GM12878 (cell line): ENCODE results near the gene ZYX. TPM values are rescaled to one million over a fixed set of nuclear protein-coding genes. Genes with fewer than 3 reads are reported as not detected.
A peak's percentile ranks its signal among the peaks of the same experiment; 100 is the strongest.

ENCODE experiments used
- ATAC-seq: fragments of 200-7000 bp; cut with Tn5 transposase; 3 replicates; pipeline ENCODE4 v1.9.1; 2020; ENCODE audit warnings: mild to moderate bottlenecking, moderate library complexity
- BruUV-seq: library from RNA; stranded (reverse); fragments of 400-500 nt; replicated peaks from 2 replicates; lab custom pipeline; 2021; lab: Mats Ljungman, UMichigan
- CTCF ChIA-PET: fragments of 300-600 bp; sonication (Branson Sonifier 250); formaldehyde crosslinking; extraction: SDS; loops from one replicate; lab custom pipeline; 2021; ENCODE audit warnings: inconsistent platforms; lab: Yijun Ruan, JAX
- POLR2A ChIA-PET: fragments of 350-600 bp; formaldehyde crosslinking; extraction: SDS; loops from one replicate; lab custom pipeline; 2021; ENCODE audit warnings: inconsistent platforms; lab: Charles Lee
- RAD21 ChIA-PET: fragments of 300-600 bp; sonication (Branson Sonifier 250); formaldehyde crosslinking; loops from one replicate; lab custom pipeline; 2023; ENCODE audit warnings: antibody characterized with exemption; ENCODE audit not compliant: unreplicated experiment; lab: Charles Lee
- SMC1A ChIA-PET: fragments of 300-600 bp; sonication (Branson Sonifier 250); formaldehyde crosslinking; loops from one replicate; lab custom pipeline; 2023; ENCODE audit not compliant: unreplicated experiment, uncharacterized antibody; lab: Charles Lee
- DNase-seq: peaks from one replicate; pipeline ENCODE4 v3.0.0-alpha.2; 2011; ENCODE audit warnings: low read depth, low spot score
- FAIRE-seq: peaks from 3 replicates; lab custom pipeline; 2011; peaks lifted over from hg19 to GRCh38; lab: Jason Lieb, UNC
- H2AFZ ChIP-seq: 2 replicates; pipeline ENCODE4 v1.6.0; 2011; ENCODE audit warnings: low read depth, low read length, control low read depth; ENCODE audit not compliant: control insufficient read depth
- H3K27ac ChIP-seq: 2 replicates; pipeline ENCODE4 v1.5.1; 2011; ENCODE audit warnings: control low read depth; ENCODE audit not compliant: control insufficient read depth, insufficient read depth
- H3K27me3 ChIP-seq, 2 experiments: replicated peaks in 1 of 2; 2 replicates each; pipeline versions ENCODE4 v1.6.0 to v1.6.1; 2011; ENCODE audit warnings: low read length in 1 of 2; ENCODE audit not compliant: control insufficient read depth in 2 of 2, insufficient read depth in 2 of 2
- H3K36me3 ChIP-seq, 2 experiments: 2 replicates each; pipeline ENCODE4 v1.5.1; 2011; ENCODE audit warnings: low read length in 1 of 2; ENCODE audit not compliant: control insufficient read depth in 2 of 2, insufficient read depth in 2 of 2
- H3K4me1 ChIP-seq: 2 replicates; pipeline ENCODE4 v1.6.1; 2011; ENCODE audit warnings: mild to moderate bottlenecking, low read length, moderate library complexity, mixed read lengths; ENCODE audit not compliant: control insufficient read depth, insufficient read depth
- H3K4me2 ChIP-seq: 2 replicates; pipeline ENCODE4 v1.6.0; 2011; ENCODE audit warnings: control low read depth; ENCODE audit not compliant: control insufficient read depth, insufficient read depth
- H3K4me3 ChIP-seq: fragments of 200-600 bp; sonication (generic); 2 replicates; pipeline ENCODE4 v1.5.1; 2016
- H3K79me2 ChIP-seq: 2 replicates; pipeline ENCODE4 v1.6.0; 2011; ENCODE audit warnings: low read length; ENCODE audit not compliant: control insufficient read depth, insufficient read depth
- H3K9ac ChIP-seq: 2 replicates; pipeline ENCODE4 v1.8.0; 2011; ENCODE audit warnings: low read length, control low read depth, mixed read lengths; ENCODE audit not compliant: control insufficient read depth, insufficient read depth
- H3K9me3 ChIP-seq: replicated peaks from 3 replicates; pipeline ENCODE4 v1.5.1; 2011; ENCODE audit warnings: mild to moderate bottlenecking, low read length; ENCODE audit not compliant: control insufficient read depth, insufficient read depth
- H4K20me1 ChIP-seq: 2 replicates; pipeline ENCODE4 v1.6.0; 2011; ENCODE audit not compliant: control insufficient read depth, insufficient read depth
- BCL11A ChIP-seq: IDR thresholded peaks from 2 replicates; pipeline ENCODE4 v1.6.1; 2011; ENCODE audit warnings: low read depth, low read length
- EED ChIP-seq: sonication (generic); IDR thresholded peaks from 2 replicates; pipeline ENCODE4 v1.6.1; 2016; ENCODE audit warnings: antibody characterized with exemption, low read depth
- ESRRA ChIP-seq: IDR thresholded peaks from 2 replicates; pipeline ENCODE4 v1.6.1; 2012; ENCODE audit warnings: mild to moderate bottlenecking, low read length, improper control_type of control experiment
- EZH2 ChIP-seq: IDR thresholded peaks from 2 replicates; pipeline ENCODE4 v1.6.1; 2012; ENCODE audit warnings: low read depth, mild to moderate bottlenecking, control low read depth, inconsistent platforms, low read length, borderline replicate concordance; ENCODE audit not compliant: control insufficient read depth
- GABPA ChIP-seq: IDR thresholded peaks from 2 replicates; pipeline ENCODE4 v1.6.1; 2014; ENCODE audit warnings: antibody characterized with exemption, low read depth, mild to moderate bottlenecking, inconsistent platforms
- HDAC2 ChIP-seq: fragments of 200-600 bp; sonication (generic); IDR thresholded peaks from 2 replicates; pipeline ENCODE4 v1.6.1; 2017
- KLF5 ChIP-seq: fragments of 450-650 bp; IDR thresholded peaks from 2 replicates; pipeline ENCODE4 v1.6.1; 2014; ENCODE audit warnings: mild to moderate bottlenecking; ENCODE audit not compliant: partially characterized antibody
- NKRF ChIP-seq: fragments of 450-650 bp; conservative IDR thresholded peaks from 2 replicates; pipeline ENCODE4 v1.6.1; 2017; ENCODE audit warnings: mild to moderate bottlenecking, moderate library complexity
- PBX3 ChIP-seq: IDR thresholded peaks from 2 replicates; pipeline ENCODE4 v1.6.1; 2011; ENCODE audit warnings: mild to moderate bottlenecking, low read depth, low read length, moderate library complexity; ENCODE audit not compliant: insufficient replicate concordance
- PML ChIP-seq: IDR thresholded peaks from 2 replicates; pipeline ENCODE4 v1.6.1; 2012; ENCODE audit warnings: low read length, inconsistent platforms
- SIN3A ChIP-seq: IDR thresholded peaks from 2 replicates; pipeline ENCODE4 v1.6.1; 2012; ENCODE audit warnings: low read depth, low read length, improper control_type of control experiment
- SMAD5 ChIP-seq: IDR thresholded peaks from 2 replicates; pipeline ENCODE4 v1.6.1; 2016; ENCODE audit warnings: antibody characterized with exemption, low read depth
- SMC3 ChIP-seq: IDR thresholded peaks from 2 replicates; pipeline ENCODE4 v1.6.1; 2011; ENCODE audit warnings: low read length, improper control_type of control experiment, borderline replicate concordance
- SREBF2 ChIP-seq: IDR thresholded peaks from 2 replicates; pipeline ENCODE4 v1.6.1; 2012; ENCODE audit warnings: mild to moderate bottlenecking, low read length
- TBL1XR1 ChIP-seq: IDR thresholded peaks from 2 replicates; pipeline ENCODE4 v1.6.1; 2012; ENCODE audit warnings: low read depth, low read length, improper control_type of control experiment
- WRNIP1 ChIP-seq: IDR thresholded peaks from 2 replicates; pipeline ENCODE4 v1.6.1; 2011; ENCODE audit warnings: low read depth, low read length, improper control_type of control experiment, borderline replicate concordance
- YBX1 ChIP-seq: fragments of 450-650 bp; IDR thresholded peaks from 2 replicates; pipeline ENCODE4 v1.6.1; 2016; ENCODE audit warnings: antibody characterized with exemption
- YY1 ChIP-seq: IDR thresholded peaks from 2 replicates; pipeline ENCODE4 v1.6.1; 2011; ENCODE audit warnings: low read depth, mild to moderate bottlenecking, low read length
- ZNF24 ChIP-seq: fragments of 450-650 bp; IDR thresholded peaks from 2 replicates; pipeline ENCODE4 v1.6.1; 2017; ENCODE audit warnings: antibody characterized with exemption, mild to moderate bottlenecking
- WGBS: methylation state at CpG from one replicate; pipeline ENCODE4 v1.1.6; 2016; ENCODE audit warnings: low lambda C conversion rate; ENCODE audit not compliant: insufficient replicate concordance, insufficient coverage; ENCODE audit errors: missing lambda C conversion rate; 5-methylcytosine and 5-hydroxymethylcytosine counted together
- in situ Hi-C: fragments of 300-500 bp; cut with MboI; formaldehyde crosslinking; loops from 9 replicates; pipeline ENCODE4 v1.14.3; 2018; ENCODE audit warnings: mixed read lengths
- intact Hi-C: fragments of 100-400 bp; cut with micrococcal nuclease; formaldehyde crosslinking; loops from one replicate; pipeline ENCODE4 v1.14.2; 2022; ENCODE audit not compliant: unreplicated experiment
- polyA plus RNA-seq, 11 experiments: library from polyadenylated mRNA; depleted of rRNA in 4 of 11; unstranded in 6 of 11; stranded (reverse) in 5 of 11; fragments of >200 nt; fragmentation: Nextera tagmentation in 4 of 11; fragmentation: Illumina TruSeq in 1 of 11; extraction: Ambion mirVana in 4 of 11; extraction: Trizol in 1 of 11; gene quantifications; 1 replicate in 1 of 11; 2 replicates in 10 of 11; pipeline versions ENCODE4 v1.2.1 to v1.2.3, GENCODE V29; 2011 to 2016; ENCODE audit warnings: inconsistent platforms in 2 of 11, missing spikeins in 2 of 11, low read depth in 1 of 11
- total RNA-seq, 4 experiments: library from RNA; depleted of rRNA in 3 of 4; stranded (reverse); fragments of >200 nt in 3 of 4; fragmentation: Illumina TruSeq in 1 of 4; extraction: Trizol in 1 of 4; gene quantifications; 2 replicates each; pipeline versions ENCODE4 v1.2.1 to v1.2.3, GENCODE V29; 2013 to 2021

The ZYX gene
- total and polyA plus RNA-seq, 10 of the 15 experiments (the other 5 are each of a cell fraction or from before 2014, with no cell fraction given): 2.1 to 100 (median 27.6) TPM

- Histone ChIP-seq H3K4me2 (no peak overlapping the region), H3K9me3 (no peaks in the 10 kb centered on the region), H3K27me3 (no peaks in the 10 kb centered on the region), H3K9ac (no peak overlapping the region), H3K36me3 (no peaks in the 10 kb centered on the region), H3K79me2 (peaks cover 3% of the 10 kb centered on the region), H3K4me3 (no peak overlapping the region), H3K27ac (no peak overlapping the region), H2AFZ (peak overlapping the region; percentile 56), H3K4me1 (peaks cover 12% of the 10 kb centered on the region), H4K20me1 (no peaks in the 10 kb centered on the region)
- WGBS: 54% methylated on average over 7 of the region's 7 CpGs
- ChIA-PET SMC1A (interaction anchor here (1.0 to 1.3 kb wide), 2 partner anchors 74 to 135 kb away, joined by 3 to 6 read pairs; no protein-coding TSS in a partner anchor), CTCF (interaction anchor here (1.2 to 3.5 kb wide), 3 partner anchors 41 to 135 kb away, joined by 3 to 12 read pairs (median 7); no protein-coding TSS in a partner anchor), POLR2A (interaction anchor here (0.9 kb wide), 1 partner anchor 17 kb away, joined by 3 read pairs; no protein-coding TSS in a partner anchor), RAD21 (interaction anchor here (1.0 kb wide), 1 partner anchor 40 kb away, joined by 5 read pairs; no protein-coding TSS in a partner anchor)
- in situ Hi-C loops: no loop called here
- 0 out of 3 replicates have a peak, but pooled peaks have one; percentile 4 for ATAC-seq
- intact Hi-C loops: no loop called here
- no TSS peak for BruUV-seq
- TF ChIP-seq ZNF24: no peak
- TF ChIP-seq TBL1XR1: no peak
- TF ChIP-seq NKRF: no peak
- TF ChIP-seq YBX1: no peak
- no peak for TF ChIP-seq SMC3
- no peak for TF ChIP-seq EZH2
- no peak for TF ChIP-seq WRNIP1
- no peak for TF ChIP-seq SREBF2
- no peak for TF ChIP-seq SMAD5
- no peak for TF ChIP-seq PBX3
- TF ChIP-seq YY1: no peak
- TF ChIP-seq ESRRA: no peak
- no peak for TF ChIP-seq PML
- TF ChIP-seq SIN3A: no peak
- no peak for TF ChIP-seq BCL11A
- TF ChIP-seq HDAC2: no peak
- no peak for TF ChIP-seq GABPA
- TF ChIP-seq EED: no peak
- TF ChIP-seq KLF5: no peak
- no peak for DNase-seq
- no peak for FAIRE-seq
These were observed 5.7 kb upstream of the ZYX start for GRCh38 chr7:143375298-143376034.
